PFSK-1 (cell line): ENCODE results near the gene SELENOP.

Experiments
- POLR2AphosphoS5 ChIP-seq: IDR thresholded peaks from 2 replicates; pipeline ENCODE4 v1.6.1; 2012; ENCODE audit warnings: low read depth, mild to moderate bottlenecking, control low read depth, low read length, moderate library complexity
- REST ChIP-seq, 2 experiments: IDR thresholded peaks; 2 replicates each; pipeline versions ENCODE4 v1.6.1 to v1.8.0; 2011 to 2012; ENCODE audit warnings: low read depth in 2 of 2, low read length in 2 of 2, control low read depth in 1 of 2, inconsistent platforms in 1 of 2, mild to moderate bottlenecking in 1 of 2, moderate library complexity in 1 of 2; ENCODE audit not compliant: insufficient read depth in 1 of 2

GRCh38 chr5:42800748-42801330, 10.9 kb downstream of the SELENOP start:
- no peak for TF ChIP-seq POLR2AphosphoS5
- TF ChIP-seq REST (IDR thresholded peaks at IDR 0.05; ENCODE audit: insufficient read depth in 1 of 2, low read depth in 2 of 2, low read length in 2 of 2), result no peak
